Choroid plexus epithelial cell (primary cell): Measurements from ENCODE around the gene MBP.

Experiments
- DNase-seq: peaks from one replicate; pipeline ENCODE4 v3.0.0-alpha.2; 2010; ENCODE audit warnings: low read depth
- H3K4me3 ChIP-seq: 2 replicates; pipeline ENCODE4 v1.5.1; 2011; ENCODE audit warnings: low read depth, mild to moderate bottlenecking, control low read depth, low read length, moderate library complexity
- CTCF ChIP-seq: conservative IDR thresholded peaks from 2 replicates; pipeline ENCODE4 v1.5.1; 2011; ENCODE audit warnings: low read depth, mild to moderate bottlenecking, control low read depth, inconsistent platforms, low read length, moderate library complexity

MBP gene

DNA sequence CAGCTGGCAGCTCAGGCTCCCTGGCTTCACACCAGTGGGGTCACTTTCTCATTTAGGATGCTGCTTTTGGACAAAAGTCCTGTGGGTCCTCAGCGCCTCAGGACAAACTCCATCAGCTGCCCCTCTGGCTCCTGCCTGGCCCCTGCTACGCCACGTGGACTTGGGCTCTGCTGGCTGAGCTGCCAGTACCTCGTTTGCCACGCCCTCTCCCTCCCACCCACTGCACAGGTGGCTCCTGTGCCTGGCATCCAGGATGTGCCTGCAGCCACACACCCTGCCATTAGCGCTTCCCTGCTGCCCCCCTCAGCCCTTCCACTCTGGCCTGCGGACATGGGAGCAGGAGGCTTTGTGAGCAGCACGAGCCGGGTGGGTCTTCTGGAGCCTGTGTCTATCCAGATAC, 191.3 kb downstream of the MBP start:
- DNase-seq: no peak
- H3K4me3 ChIP-seq: no peak overlapping the region
- no peak for TF ChIP-seq CTCF

DNA sequence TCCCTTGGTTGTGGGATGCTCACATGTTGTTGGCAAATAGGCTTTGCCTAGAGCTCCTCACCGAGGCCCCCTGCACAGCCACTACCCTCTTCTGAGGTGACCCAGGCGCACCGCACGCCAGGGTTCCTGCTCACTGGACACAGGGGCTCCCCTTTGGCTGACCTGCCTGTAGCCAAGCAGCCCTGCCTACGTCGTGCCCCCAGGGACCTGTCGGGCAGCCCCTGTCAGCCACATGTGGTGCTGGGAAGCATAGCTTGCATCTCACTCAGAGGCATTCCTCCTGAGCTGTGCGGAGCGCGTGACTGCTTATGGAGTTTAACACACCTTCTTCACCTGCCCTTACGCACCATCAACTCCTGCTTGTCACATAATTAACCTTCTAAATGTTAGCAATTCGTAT, 194.0 kb downstream of the MBP start:
- DNase-seq: no peak
- TF ChIP-seq CTCF: no peak
- H3K4me3 ChIP-seq: no peak overlapping the region

DNA sequence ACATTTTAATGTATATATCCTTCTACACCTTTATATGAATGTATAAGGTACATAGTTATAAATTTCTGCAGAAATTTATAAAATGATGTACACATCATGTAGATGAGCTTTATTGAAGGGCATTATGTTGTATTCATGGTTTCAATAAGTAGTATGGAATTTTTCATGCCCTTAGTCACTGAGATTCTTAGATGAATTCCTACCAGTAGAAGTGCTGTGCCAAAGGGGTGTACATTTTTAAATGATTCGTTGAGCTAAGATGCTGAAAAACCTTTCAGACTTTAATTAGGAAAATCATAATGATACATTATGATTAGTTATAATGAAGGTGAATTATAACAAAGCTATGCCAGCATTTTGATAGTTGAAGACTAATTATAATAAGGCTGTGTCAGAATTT, 195.0 kb downstream of the MBP start:
- peak; percentile 25 for DNase-seq
- peak; percentile 33 for TF ChIP-seq CTCF
- no peak overlapping the region for H3K4me3 ChIP-seq

DNA sequence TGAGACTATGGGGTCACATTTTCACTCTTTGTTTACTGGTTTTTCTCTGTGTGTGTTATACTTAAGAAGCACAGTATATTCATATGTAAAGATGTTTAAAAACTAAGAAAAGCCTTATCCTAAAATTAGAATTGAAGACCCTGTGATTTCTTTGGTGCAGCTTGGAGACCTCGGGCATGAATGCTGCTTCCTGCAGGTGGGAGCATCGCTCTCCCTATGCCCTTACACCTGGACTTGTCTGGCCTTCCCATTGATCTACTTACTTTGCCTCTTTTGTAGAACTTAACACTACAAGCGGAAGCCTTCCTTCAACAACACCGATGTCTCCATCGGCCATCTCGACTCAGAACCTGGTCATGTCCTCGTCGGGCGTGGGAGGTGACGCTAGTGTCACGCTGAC, 195.7 kb downstream of the MBP start:
- DNase-seq: no peak
- no peak for TF ChIP-seq CTCF
- no peak overlapping the region for H3K4me3 ChIP-seq

- no peak overlapping the region for H3K4me3 ChIP-seq
- TF ChIP-seq CTCF: no peak
- no peak for DNase-seq
Observed at GRCh38 chr18:76935722-76936337, 196.8 kb downstream of the MBP start.

GRCh38 chr18:76932026-76932819, 200.4 kb downstream of the MBP start:
- DNase-seq: peak; percentile 75
- TF ChIP-seq CTCF: no peak
- no peak overlapping the region for H3K4me3 ChIP-seq

DNA sequence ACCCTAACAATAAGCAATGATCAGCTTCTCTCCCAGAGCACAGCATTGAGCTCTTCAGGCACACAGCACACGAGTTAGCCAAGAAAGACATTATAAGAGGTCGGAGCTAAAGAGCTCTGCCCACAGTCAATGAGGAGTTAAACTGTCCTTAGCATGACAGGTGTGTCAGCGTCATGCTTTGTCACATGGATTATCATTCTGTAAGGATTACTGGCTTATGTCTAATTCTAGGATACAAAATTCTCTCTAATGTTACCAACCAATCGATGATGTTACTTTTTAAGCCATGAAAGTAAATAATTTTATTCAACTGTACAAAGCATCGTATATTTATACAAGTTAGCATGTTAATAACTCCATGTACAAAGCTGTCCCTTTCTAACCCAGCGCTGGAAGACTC, 201.4 kb downstream of the MBP start:
- TF ChIP-seq CTCF: no peak
- DNase-seq: no peak

More for the DNA sequence above, 201.4 kb downstream of the MBP start:
- no peak overlapping the region for H3K4me3 ChIP-seq
